Caco-2 (cell line): ENCODE results near the gene EPSTI1. TPM values are rescaled to one million over a fixed set of nuclear protein-coding genes. Genes with fewer than 3 reads are reported as not detected.
A peak's percentile ranks its signal among the peaks of the same experiment; 100 is the strongest.

ENCODE experiments used
- BruUV-seq: library from RNA; stranded (reverse); fragments of 400-500 nt; replicated peaks from 2 replicates; lab custom pipeline; 2021; lab: Mats Ljungman, UMichigan
- CTCF ChIA-PET: fragments of 300-600 bp; sonication (Branson Sonifier 250); formaldehyde crosslinking; loops from one replicate; lab custom pipeline; 2022; ENCODE audit warnings: antibody characterized with exemption; lab: Charles Lee
- POLR2A ChIA-PET: fragments of 300-600 bp; sonication (Branson Sonifier 250); formaldehyde crosslinking; loops from one replicate; lab custom pipeline; 2022; ENCODE audit warnings: antibody characterized with exemption; lab: Charles Lee
- DNase-seq, 2 experiments: peaks; one replicate each; pipeline versions ENCODE4 v3.0.0 to v3.0.0-alpha.2; 2020 to 2022
- H3K27me3 ChIP-seq: replicated peaks from 2 replicates; pipeline ENCODE4 v1.6.0; 2011; ENCODE audit warnings: low read length; ENCODE audit not compliant: control insufficient read depth, insufficient read depth
- H3K36me3 ChIP-seq: 2 replicates; pipeline ENCODE4 v1.5.1; 2011; ENCODE audit warnings: low read length; ENCODE audit not compliant: control insufficient read depth, insufficient read depth
- H3K4me1 ChIP-seq: fragments of 250-450 bp; sonication (Bioruptor Pico); 2 replicates; pipeline ENCODE4 v1.5.1; 2020; ENCODE audit warnings: mild to moderate bottlenecking
- H3K4me3 ChIP-seq: 2 replicates; pipeline ENCODE4 v1.5.1; 2011; ENCODE audit warnings: low read depth, mild to moderate bottlenecking, control low read depth, low read length
- H3K9me3 ChIP-seq: fragments of 250-450 bp; sonication (Bioruptor Pico); 2 replicates; pipeline ENCODE4 v1.5.1; 2020; ENCODE audit warnings: mild to moderate bottlenecking, moderate library complexity
- H3K27ac Mint-ChIP-seq: one replicate; pipeline ENCODE4 v1.8.0; 2022; ENCODE audit warnings: mixed read lengths; ENCODE audit not compliant: unreplicated experiment
- H3K27me3 Mint-ChIP-seq: one replicate; pipeline ENCODE4 v1.8.0; 2022; ENCODE audit warnings: mixed read lengths; ENCODE audit not compliant: insufficient read depth, unreplicated experiment
- H3K36me3 Mint-ChIP-seq: one replicate; pipeline ENCODE4 v1.8.0; 2022; ENCODE audit warnings: mild to moderate bottlenecking, mixed read lengths; ENCODE audit not compliant: insufficient read depth, unreplicated experiment
- H3K4me1 Mint-ChIP-seq: one replicate; pipeline ENCODE4 v1.8.0; 2022; ENCODE audit warnings: low read depth, mixed read lengths; ENCODE audit not compliant: unreplicated experiment
- H3K4me3 Mint-ChIP-seq: one replicate; pipeline ENCODE4 v1.8.0; 2022; ENCODE audit warnings: mild to moderate bottlenecking, moderate library complexity, mixed read lengths; ENCODE audit not compliant: unreplicated experiment
- H3K9me3 Mint-ChIP-seq: one replicate; pipeline ENCODE4 v1.8.0; 2022; ENCODE audit warnings: mixed read lengths; ENCODE audit not compliant: unreplicated experiment
- CTCF ChIP-seq, 2 experiments: fragments of 200-600 bp in 1 of 2; IDR thresholded peaks; 1 replicate in 1 of 2; 2 replicates in 1 of 2; pipeline versions ENCODE4 v1.5.1 to v1.8.0; 2011 to 2022; ENCODE audit warnings: antibody characterized with exemption in 1 of 2, control low read depth in 1 of 2, inconsistent platforms in 1 of 2, low read depth in 1 of 2, low read length in 1 of 2, mild to moderate bottlenecking in 1 of 2, moderate library complexity in 1 of 2; ENCODE audit not compliant: insufficient read depth in 1 of 2, severe bottlenecking in 1 of 2, unreplicated experiment in 1 of 2
- intact Hi-C: fragments of 100-400 bp; cut with micrococcal nuclease; formaldehyde crosslinking; loops from one replicate; pipeline ENCODE4 v1.10.0; 2022; ENCODE audit not compliant: unreplicated experiment
- total RNA-seq: library from RNA; stranded (reverse); gene quantifications from 2 replicates; pipeline ENCODE4 v1.2.3, GENCODE V29; 2022

EPSTI1 gene
- total RNA-seq, 1 experiment from 2014 or later, result 86.5 TPM

- POLR2A ChIA-PET, result no interaction called here
- Histone ChIP-seq H3K27me3 (no peaks in the 10 kb centered on the region), H3K4me1 (peaks cover 88% of the 10 kb centered on the region), H3K4me3 (no peak overlapping the region), H3K36me3 (no peaks in the 10 kb centered on the region), H3K9me3 (no peaks in the 10 kb centered on the region)
- CTCF ChIA-PET, result no interaction called here
- intact Hi-C loops, result loop anchor here (5.0 kb wide), 4 partner anchors 34 to 99 kb away; partner anchors contain the start of gene DNAJC15
- Mint-ChIP-seq H3K4me3 (no peak overlapping the region), H3K9me3 (no peaks in the 10 kb centered on the region), H3K27me3 (no peaks in the 10 kb centered on the region), H3K4me1 (peaks cover 74% of the 10 kb centered on the region), H3K36me3 (peaks cover 49% of the 10 kb centered on the region), H3K27ac (no peak overlapping the region)
- DNase-seq, result no peak
- no TSS peak for BruUV-seq
- TF ChIP-seq CTCF (IDR thresholded peaks at IDR 0.05; ENCODE audit: insufficient read depth in 1 of 2, low read depth in 1 of 2, low read length in 1 of 2, severe bottlenecking in 1 of 2, unreplicated experiment in 1 of 2), result no peak
Measured at GRCh38 chr13:42973581-42973980, 18.5 kb downstream of the EPSTI1 start.

GRCh38 chr13:42971691-42972347 lies 20.2 kb downstream of the EPSTI1 start:
- CTCF ChIA-PET, result interaction anchor here (0.6 kb wide), 1 partner anchor 18 kb away, joined by 4 read pairs; no protein-coding TSS in a partner anchor
- intact Hi-C loops, result loop anchor here (2.0 to 5.0 kb wide), 5 partner anchors 35 to 833 kb away; partner anchors contain the start of gene DNAJC15
- Mint-ChIP-seq H3K4me1 (peaks cover 69% of the 10 kb centered on the region), H3K27ac (peak overlapping the region; percentile 54), H3K27me3 (no peaks in the 10 kb centered on the region), H3K9me3 (no peaks in the 10 kb centered on the region), H3K36me3 (peaks cover 51% of the 10 kb centered on the region), H3K4me3 (no peak overlapping the region)
- H3K4me1 ChIP-seq, result peaks cover 91% of the 10 kb centered on the region
- H3K36me3 ChIP-seq, result no peaks in the 10 kb centered on the region
- no peak for TF ChIP-seq CTCF (IDR thresholded peaks at IDR 0.05; ENCODE audit: insufficient read depth in 1 of 2, low read depth in 1 of 2, low read length in 1 of 2, severe bottlenecking in 1 of 2, unreplicated experiment in 1 of 2)
- no peaks in the 10 kb centered on the region for H3K9me3 ChIP-seq
- H3K4me3 ChIP-seq, result no peak overlapping the region
- DNase-seq, result no peak
- POLR2A ChIA-PET, result interaction anchor here (0.6 kb wide), 1 partner anchor 36 kb away, joined by 3 read pairs; no protein-coding TSS in a partner anchor
- BruUV-seq, result no TSS peak
- no peaks in the 10 kb centered on the region for H3K27me3 ChIP-seq

- Histone ChIP-seq H3K9me3 (no peaks in the 10 kb centered on the region), H3K4me1 (peaks cover 83% of the 10 kb centered on the region), H3K36me3 (no peaks in the 10 kb centered on the region), H3K4me3 (no peak overlapping the region), H3K27me3 (no peaks in the 10 kb centered on the region)
- Mint-ChIP-seq H3K27ac (peak overlapping the region; percentile 54), H3K9me3 (no peaks in the 10 kb centered on the region), H3K4me1 (peaks cover 61% of the 10 kb centered on the region), H3K27me3 (no peaks in the 10 kb centered on the region), H3K4me3 (peak overlapping the region; percentile 23), H3K36me3 (peaks cover 51% of the 10 kb centered on the region)
- intact Hi-C loops, result loop anchor here (2.0 to 5.0 kb wide), 5 partner anchors 36 to 834 kb away; partner anchors contain the start of gene DNAJC15
- peak; percentile 67 to 70 for DNase-seq
- BruUV-seq, result no TSS peak
- ChIA-PET POLR2A (no interaction called here), CTCF (interaction anchor here (1.1 kb wide), 1 partner anchor 116 kb away, joined by 3 read pairs; no protein-coding TSS in a partner anchor)
- peak; percentile 74 to 76 for TF ChIP-seq CTCF (IDR thresholded peaks at IDR 0.05; ENCODE audit: insufficient read depth in 1 of 2, low read depth in 1 of 2, low read length in 1 of 2, severe bottlenecking in 1 of 2, unreplicated experiment in 1 of 2)
Measured at GRCh38 chr13:42970824-42971690, 21.0 kb downstream of the EPSTI1 start.
